Kidney glomerular epithelial cell (primary cell): ENCODE measurements around the gene PGA5.
"Not testable (repeated sequence)": the region's sequence is repeated elsewhere in the genome, so short reads cannot be mapped to it uniquely, and the experiment has no call there.

ENCODE experiments used
- DNase-seq: peaks from one replicate; lab custom pipeline; 2025; lab: John Stamatoyannopoulos, UW

The PGA5 gene

DNA sequence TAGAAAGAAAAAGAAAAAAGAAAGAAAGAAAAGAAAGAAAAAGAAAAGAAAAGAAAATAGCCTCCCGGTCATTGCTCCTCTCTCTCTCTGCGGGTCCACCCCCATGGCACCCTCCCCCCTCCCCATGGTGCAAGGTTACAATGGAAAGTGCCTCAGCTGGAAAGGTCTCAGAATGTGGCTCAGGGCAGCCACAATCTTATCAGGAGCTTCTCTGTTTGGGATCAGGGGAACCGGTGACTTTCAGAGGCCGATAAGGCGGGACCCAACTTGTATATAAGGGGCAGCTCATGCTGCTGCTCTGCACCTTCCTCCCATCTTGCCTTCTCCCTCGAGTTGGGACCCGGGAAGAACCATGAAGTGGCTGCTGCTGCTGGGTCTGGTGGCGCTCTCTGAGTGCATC lies at the start of gene PGA5:
Gene PGA5 (plus strand): TSS at position 301 of the 400 bp plus-strand sequence. CDS start 52 bp downstream, at position 353.
- not testable (repeated sequence) for DNase-seq

DNA sequence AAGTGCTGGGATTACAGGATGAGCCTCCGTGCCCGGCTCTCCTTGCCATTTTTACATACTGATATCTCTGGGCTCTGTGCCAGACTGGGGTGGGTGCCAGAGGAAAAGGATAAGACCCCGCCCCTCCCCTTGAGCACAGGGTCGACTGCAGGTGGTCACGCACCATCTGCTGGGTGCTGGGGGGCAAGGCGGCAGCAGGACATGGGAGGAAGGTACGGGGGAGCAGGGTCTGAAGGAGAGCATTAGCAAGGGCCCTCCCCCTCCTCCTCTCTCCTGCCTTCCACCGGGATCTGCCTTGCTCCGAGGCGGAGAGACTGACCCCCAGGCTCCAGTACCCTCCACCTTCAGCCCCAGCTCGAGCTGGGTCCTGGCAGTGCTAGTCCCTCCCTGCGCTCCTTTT lies 47.4 kb upstream of the PGA5 start:
- DNase-seq, result no peak

DNA sequence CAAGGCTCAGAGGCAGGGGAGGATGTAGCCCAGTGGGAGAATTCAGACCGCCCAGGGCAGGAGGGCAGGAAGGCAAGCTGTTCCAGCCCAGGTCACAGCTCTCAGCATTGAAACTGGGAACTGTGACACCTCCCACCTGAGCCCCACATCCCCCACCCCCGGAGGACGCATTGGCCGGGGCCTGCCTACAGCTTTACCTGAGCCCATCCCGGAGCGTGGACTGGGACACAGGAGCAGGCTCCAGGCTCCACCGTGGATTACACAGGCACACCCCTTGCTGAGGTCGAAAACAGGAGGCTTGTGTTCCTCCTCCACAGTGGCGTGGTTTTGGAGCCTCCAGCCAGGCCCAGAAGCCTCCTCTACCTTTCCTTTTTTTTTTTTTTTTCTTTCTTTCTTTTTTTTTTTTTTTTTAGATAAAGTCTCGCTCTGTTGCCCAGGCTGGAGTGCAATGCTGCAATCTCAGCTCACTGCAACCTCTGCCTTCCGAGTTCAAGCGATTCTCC lies 46.8 kb upstream of the PGA5 start:
- DNase-seq, result no peak

DNA sequence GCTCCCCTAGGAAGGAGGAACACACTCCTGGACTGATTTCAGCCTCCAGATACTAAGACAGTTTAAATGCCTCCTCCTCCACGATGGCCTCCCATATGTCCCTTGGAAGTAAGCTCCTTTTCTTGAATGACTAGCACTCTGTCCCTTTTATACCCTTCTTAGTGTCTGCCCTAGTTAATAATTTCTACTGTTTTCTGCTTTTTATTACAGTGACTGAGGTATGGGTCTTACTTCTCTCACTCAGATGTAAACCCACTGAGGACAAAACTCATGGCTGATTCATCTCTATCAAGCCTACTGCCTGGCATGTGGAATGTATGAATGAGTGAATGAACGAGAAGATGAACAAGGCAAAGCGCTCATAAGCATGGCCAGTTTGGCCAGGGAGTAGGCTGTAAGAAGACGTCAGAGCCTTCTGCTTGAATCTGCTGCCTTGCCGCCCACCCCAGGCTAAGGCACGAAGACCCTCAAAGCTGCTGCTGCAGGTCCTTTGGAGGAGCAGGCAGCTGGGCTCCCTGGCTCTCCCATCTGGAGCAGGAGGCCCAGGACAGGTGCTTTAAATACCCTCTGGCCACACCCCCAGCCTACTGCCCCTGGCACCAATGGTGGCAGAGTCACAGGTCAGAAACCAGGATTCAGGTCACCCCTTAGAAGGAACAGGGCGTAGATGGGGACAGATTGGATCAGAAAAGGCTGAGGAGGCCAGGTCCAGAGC lies 45.8 kb upstream of the PGA5 start:
- DNase-seq, result peak; percentile 28

DNA sequence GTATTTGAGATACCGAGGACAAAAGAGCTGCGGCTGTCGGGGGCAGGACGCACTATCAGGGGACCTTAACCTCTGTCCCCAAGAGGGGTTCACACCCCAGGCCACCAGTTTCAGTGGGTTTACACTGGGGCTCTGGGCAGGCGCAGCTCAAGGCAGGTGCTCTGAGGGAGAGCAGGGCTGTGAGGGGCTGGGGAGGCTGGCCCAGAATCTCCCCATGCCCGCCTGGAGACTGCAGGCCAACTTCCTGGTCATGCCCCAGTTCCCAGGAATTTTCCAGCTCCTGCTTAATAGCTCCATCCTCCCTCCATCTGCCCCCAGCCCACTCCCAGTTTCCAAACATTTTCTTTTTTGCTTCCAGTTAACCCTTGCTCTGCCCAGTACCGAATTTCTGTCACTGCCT lies 45.3 kb upstream of the PGA5 start:
- DNase-seq, result peak; percentile 13

DNA sequence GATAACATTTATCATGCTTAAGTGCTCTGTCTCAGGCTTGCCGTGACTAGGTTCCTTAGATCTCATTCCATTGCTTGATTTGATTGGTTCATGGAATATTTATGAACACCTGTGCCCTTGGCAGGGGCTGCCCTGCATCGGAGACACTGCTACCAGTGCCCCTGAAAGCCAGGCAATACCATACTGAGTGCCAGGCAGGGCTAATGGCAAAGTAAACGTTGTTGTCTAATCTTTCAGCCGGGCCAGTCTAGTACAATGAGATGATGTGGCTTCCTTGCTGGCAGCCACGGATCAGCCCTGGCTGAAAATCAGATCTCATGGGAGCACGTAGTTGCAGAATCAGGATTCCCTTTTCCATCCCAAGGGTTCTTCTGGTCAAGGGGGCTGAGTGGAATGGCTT lies 42.6 kb upstream of the PGA5 start:
- DNase-seq, result no peak

DNA sequence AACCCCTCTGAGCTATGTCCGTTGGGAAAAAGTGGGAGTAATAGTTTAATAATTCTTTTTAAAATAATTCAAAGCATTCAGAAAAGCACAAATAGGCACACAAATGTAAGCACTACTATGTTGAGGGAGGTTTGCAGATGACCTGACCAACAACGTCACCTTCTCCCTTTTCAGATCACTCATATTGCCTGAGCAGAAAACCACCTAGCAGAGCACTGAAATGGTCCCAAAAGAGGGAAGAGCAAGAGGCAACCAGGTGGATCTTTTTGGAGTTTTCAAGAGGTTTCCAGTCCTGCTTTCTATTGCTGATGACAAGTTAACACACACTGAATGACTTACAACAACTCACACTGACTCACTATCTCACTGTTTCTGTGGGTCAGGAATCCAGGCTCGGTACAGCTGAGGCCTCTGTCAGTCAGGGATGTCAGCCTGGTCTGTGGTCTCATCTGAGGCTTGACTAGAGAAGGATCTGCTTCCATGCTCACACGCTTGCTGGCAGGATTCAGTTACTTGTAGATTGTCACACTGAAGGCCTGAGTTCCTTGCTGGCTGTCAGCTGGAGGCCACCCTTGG lies 41.9 kb upstream of the PGA5 start:
- DNase-seq, result no peak

DNA sequence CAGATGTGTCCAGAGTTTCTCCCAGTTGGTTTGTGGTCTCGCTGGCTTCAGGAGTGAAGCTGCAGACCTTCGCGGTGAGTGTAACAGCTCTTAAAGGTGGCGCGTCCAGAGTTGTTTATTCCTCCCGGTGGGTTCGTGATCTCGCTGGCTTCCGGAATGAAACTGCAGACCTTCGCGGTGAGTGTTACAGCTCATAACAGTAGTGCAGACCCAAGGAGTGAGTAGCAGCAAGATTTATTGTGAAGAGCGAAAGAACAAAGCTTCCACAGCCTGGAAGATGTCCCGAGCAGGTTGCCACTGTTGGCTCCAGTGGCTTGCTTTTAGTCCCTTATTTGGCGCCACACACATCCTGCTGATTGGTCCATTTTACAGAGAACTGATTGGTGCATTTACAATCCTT lies 39.5 kb upstream of the PGA5 start:
- DNase-seq, result no peak

DNA sequence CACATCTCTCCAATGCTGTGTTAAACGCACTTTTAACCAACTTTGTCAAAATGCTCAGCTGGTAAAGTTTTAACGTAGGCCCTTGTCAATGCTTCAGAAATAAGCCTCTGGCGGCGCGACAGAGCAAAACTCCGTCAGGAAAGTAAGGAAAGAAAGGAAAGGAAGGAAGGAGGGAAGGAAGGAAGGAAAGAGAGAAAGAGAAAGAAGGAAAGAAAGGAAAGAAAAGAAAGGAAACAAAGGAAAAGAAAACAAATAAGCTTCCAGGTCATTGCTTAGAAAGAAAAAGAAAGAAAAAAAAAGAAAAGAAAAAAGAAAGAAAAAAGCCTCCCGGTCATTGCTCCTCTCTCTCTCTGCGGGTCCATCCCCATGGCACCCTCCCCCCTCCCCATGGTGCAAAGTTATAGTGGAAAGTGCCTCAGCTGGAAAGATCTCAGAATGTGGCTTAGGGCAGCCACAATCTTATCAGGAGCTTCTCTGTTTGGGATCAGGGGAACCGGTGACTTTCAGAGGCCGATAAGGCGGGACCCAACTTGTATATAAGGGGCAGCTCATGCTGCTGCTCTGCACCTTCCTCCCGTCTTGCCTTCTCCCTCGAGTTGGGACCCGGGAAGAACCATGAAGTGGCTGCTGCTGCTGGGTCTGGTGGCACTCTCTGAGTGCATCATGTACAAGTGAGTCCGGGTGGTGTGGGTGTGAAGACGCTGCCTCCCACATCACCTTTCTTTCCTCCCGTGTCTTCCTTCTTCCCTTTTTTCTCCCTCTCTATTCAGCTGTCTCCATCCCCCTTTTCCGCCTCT lies 37.8 kb upstream of the PGA5 start, which contains the start of gene PGA3:
Gene PGA3 (plus strand): TSS at position 566 of the 797 bp plus-strand sequence. CDS start 50 bp downstream, at position 616.
- not testable (repeated sequence) for DNase-seq

DNA sequence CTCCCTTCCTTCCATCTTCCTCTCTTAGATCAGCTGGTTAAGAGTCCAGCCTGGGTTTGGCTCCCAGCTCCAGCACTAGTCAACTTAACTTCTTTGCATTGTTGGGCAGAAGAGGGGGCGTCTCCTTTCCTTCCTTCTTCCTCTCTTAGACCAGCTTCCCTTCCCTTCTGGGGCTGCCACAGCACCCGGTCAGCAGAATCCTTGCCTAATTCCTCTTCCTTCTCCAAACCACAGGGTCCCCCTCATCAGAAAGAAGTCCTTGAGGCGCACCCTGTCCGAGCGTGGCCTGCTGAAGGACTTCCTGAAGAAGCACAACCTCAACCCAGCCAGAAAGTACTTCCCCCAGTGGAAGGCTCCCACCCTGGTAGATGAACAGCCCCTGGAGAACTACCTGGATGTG lies 37.1 kb upstream of the PGA5 start:
- DNase-seq, result not testable (repeated sequence)

DNA sequence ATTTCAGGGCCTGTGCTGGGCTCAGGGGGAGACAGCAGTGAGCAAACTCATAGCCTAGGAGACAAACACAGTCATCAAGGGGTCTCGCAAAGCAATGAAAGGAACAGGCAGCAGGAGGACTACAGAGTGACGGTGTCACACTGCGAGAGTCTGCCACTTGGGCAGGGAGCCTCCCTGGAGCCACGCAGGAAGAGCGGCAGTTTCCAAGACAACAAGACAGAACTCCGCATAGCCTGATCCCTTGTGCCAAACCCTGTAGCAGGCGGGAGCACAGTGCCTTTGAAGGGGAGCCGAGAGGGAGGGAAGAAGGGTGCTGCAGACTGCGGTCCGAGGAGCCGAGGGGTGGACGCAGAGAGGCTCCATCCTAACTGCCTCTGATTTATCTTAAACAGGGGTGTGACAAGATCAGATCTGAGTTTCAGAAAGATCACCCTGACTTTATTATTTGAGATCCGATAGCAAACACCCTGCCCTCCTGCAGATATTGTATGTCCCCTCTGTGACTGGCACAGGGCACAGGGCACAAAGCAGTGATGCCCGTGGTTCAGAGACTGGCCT lies 36.4 kb upstream of the PGA5 start:
- not testable (repeated sequence) for DNase-seq

DNA sequence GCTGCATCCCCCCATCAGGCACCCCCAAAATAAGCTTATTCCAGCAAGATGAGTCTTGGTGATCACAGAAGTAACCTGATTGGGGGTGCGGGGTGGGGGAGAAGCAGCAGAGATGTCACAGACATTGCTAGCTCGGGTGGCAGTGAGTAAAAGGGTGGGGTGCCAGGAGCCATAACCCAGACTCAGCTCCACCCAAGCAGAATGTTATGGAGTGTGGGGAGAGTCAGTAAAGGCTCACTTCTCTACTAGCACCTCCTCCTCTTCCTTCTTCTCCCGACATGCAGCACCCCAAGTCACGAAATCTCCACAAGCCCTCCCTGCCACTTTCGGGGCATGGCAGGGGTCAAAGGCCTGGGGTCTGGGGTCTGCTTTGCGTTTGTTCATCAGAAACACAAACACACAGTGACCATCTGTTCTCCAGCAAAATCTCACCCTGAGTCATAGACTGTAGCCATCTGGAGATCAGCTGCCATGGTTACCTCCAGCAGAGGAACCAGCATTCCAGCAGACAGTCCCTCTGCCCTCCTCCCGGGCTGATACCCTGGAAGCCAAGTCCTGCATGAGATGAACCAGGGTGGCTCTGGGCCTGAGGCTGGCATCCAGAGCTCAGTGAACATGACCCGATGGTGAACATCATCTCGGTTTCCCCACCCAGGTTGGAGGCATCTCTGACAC lies 33.2 kb upstream of the PGA5 start:
- not testable (repeated sequence) for DNase-seq

DNA sequence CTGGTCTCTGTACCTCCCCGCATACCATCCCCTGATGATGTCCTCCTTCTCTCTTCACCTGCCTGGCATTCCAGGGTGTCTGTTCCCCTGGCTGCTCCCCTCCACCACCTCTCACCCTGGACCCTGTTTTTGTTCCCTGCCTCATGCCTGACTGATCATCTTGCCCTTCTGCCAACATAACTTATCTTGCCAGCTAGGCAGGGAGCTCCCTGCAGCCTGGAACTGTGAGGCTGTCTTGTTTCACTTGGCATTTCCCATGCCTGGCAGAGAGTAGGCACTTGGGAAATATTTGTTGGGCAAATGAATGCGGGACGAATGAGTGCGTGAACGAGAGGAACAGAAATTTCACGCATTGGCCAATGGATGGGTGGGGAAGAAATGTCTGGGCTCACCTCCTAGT lies 30.3 kb upstream of the PGA5 start:
- not testable (repeated sequence) for DNase-seq

DNA sequence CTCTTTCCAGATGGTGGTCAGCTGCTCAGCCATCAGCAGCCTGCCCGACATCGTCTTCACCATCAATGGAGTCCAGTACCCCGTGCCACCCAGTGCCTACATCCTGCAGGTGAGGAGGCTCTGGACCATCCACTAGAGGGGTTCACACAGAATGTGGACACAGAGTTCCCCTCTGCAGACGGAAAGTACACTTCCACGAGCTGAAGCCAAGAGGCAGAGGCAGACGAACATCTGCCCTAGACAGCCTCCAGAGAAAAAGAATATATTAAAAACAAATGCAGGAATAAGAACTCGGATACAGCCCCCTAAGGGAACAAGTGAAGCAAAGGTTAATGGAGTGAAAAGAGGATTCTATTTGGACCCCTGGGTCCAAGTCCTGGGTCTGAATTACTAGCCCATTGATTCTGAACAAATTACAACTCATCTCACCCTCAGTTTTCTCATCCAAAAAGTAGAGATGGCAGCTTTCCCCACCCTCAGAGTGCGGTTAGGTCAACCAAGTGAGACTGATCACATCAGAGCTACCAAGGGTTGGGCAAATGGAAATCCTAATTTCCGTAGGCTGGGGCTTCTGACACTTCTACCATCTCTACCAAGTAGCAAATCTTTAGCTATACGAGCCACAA lies 29.5 kb upstream of the PGA5 start:
- DNase-seq, result not testable (repeated sequence)

DNA sequence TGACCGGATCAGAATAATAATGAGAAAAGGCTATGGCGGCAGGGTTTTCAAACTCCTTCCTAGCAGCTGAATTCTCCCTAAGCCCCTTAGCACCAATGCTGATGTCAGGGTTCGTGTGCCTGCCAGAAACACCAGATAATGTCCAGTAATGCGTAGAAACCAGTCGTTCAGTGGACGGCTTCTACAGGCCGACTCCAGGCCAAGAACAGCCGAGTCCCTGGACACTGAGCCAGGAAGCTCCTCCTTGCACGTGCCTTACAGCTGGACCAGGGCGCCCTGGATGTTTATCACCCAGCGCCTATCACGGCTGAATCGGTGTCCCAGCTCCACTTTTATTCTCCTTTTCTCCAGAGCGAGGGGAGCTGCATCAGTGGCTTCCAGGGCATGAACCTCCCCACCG lies 28.8 kb upstream of the PGA5 start:
- DNase-seq, result not testable (repeated sequence)

DNA sequence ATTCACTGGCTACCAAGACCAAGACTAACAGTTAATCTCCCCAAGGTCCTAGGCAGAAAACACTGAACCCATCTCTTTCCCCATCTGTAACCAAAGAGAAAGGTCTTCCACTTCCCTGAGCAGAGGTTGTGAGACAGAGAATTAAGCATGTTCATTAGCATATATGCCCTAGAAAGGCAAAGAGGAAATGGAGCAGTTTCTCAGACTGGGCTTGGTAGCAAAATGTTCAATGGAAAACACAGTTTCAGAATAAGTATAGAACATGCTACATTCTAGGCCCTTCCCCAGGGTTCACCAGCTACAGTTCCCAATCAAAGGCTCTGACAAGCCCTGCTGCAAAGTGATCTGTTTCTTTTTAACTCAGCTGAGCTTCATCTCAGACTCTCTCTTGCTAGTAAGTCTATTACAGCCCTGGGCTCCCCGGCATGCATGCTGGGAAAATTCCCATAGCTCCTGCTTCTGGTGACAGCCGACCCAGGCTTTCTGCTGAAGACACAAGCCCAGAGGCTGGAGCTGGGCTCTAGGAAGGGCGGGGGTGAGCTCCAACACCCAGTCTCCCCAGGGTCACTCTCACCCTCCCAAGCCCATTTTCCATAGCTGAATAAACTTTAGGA lies 27.2 kb upstream of the PGA5 start:
- DNase-seq, result not testable (repeated sequence)

DNA sequence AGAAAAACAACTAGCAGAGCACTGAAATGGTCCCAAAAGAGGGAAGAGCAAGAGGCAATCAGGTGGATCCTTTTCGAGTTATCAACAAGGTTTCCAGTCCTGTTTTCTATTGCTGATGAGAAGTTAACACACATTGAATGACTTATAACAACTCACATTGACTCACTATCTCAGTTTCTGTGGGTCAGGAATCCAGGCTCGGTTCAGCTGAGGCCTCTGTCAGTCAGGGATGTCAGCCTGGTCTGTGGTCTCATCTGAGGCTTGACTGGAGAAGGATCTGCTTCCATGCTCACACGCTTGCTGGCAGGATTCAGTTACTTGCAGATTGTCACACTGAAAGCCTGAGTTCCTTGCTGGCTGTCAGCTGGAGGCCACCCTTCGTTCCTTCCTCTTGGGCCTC lies 22.7 kb upstream of the PGA5 start:
- not testable (repeated sequence) for DNase-seq

DNA sequence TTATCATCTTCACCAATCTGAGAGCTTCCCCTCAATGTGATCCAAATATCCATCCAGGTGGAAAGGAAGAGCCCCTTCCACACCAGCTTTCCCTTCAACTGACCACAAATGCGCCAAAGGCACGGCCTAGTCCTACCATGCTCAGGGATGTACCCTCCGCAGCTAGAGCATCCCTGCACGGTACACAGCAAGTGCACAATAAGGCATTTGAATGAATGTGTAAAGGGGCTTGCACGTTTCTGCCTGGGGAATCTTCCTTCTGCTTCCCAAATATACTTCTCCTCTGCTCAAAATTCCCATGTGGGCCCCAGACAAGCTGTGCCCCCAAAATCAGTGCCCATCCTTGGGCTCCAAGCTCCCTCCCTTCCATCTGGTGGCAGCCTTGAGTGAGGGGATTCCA lies 22.0 kb upstream of the PGA5 start:
- not testable (repeated sequence) for DNase-seq

DNA sequence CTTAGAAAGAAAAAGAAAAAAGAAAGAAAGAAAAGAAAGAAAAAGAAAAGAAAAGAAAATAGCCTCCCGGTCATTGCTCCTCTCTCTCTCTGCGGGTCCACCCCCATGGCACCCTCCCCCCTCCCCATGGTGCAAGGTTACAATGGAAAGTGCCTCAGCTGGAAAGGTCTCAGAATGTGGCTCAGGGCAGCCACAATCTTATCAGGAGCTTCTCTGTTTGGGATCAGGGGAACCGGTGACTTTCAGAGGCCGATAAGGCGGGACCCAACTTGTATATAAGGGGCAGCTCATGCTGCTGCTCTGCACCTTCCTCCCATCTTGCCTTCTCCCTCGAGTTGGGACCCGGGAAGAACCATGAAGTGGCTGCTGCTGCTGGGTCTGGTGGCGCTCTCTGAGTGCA lies 18.9 kb upstream of the PGA5 start, which contains the start of gene PGA4:
Gene PGA4 (plus strand): TSS at position 301 of the 400 bp plus-strand sequence. CDS start 54 bp downstream, at position 355.
- not testable (repeated sequence) for DNase-seq

DNA sequence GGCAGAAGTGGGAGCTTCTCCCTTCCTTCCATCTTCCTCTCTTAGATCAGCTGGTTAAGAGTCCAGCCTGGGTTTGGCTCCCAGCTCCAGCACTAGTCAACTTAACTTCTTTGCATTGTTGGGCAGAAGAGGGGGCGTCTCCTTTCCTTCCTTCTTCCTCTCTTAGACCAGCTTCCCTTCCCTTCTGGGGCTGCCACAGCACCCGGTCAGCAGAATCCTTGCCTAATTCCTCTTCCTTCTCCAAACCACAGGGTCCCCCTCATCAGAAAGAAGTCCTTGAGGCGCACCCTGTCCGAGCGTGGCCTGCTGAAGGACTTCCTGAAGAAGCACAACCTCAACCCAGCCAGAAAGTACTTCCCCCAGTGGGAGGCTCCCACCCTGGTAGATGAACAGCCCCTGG lies 18.3 kb upstream of the PGA5 start:
- not testable (repeated sequence) for DNase-seq
